Measurements from ENCODE around the gene CASD1.

CASD1 gene

DNA sequence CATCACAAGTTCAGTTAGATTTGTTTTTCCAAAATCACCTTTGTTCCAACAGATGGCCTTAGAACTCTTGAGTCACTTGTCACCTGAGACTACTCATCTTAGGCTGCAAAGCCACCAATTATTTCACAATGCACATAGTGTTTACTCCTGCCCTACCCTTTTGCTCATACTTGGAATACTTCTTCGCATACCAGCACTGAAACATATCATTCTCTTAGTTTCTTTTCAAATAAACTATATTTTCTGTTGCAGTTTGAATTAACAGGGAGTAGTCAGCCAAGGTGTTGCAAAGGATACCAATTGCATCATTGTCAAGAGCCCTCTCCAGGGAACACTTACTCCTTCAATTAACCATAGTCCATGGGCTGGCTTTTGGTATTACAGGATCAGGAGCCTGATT lies 71.0 kb downstream of the CASD1 start:
- no peak for DNase-seq (ENCODE audit: low spot score)

DNA sequence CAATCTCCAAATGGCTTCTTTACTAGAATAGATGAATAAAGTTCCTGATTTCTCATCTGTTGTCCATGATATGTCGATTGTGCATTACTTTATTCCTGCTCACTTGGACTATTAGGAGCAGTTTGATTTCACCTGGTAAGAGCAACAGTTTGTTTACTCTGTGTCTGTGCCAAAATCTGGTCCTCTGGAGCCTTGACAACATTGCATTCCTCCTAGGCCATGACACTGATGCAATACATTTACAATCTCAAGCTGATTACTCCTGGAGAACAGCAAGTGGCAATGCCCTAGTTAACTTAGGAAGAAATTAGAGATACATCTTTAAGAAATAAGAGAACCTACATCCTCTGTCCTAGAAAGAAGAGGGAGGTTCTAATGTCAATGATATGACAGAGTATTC lies 74.5 kb downstream of the CASD1 start:
- no peak for DNase-seq (ENCODE audit: low spot score)

DNA sequence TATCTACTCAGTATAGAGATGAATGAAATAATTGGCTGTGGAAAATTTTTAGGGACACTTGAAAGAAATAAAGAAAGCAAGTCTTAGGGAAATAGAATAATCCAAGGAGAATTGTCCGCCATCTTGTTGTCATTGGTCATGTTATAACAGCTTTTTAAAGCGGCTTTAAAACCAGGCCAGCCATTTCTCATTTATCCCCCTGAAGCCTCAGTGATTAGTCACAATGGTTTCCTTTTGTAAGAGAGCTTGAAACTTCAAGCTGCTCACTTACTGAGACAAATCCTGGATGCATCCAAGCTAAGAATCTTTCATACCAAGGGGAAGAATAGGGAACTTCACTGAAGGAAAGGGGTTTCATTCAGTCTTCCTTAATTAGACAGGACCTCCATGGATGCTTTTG lies 78.5 kb downstream of the CASD1 start:
- DNase-seq (ENCODE audit: low spot score), result no peak

DNA sequence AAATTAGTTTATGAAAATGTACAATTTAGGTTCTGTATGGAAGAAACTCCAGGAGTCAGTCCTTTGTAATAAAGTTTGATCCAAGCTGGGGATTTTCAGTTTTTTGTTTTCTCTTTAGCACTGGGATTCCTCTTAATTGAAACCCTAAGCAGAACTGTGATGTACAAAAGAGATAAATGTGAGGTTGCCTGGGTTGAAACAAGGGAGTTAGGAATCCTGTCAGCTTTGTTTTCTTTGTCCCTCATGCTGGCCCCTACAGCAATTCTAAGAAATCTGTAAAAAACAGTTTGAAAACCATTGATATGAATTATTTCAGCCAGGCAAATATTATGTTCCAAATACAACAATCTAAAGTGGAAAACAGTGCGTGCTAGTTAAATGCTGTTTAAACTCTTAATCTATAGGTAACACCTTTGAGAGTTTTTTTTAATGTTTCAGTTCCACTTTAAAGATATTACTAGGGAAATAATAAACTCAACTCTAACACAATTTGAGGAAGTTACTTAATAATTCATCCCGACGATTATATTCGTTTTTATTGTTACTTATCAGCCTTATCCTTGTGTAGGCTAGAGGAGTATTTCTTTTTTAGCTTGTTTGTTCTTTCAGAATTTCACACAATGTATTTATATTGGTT lies 81.0 kb downstream of the CASD1 start:
- no peak for DNase-seq (ENCODE audit: low spot score)

DNA sequence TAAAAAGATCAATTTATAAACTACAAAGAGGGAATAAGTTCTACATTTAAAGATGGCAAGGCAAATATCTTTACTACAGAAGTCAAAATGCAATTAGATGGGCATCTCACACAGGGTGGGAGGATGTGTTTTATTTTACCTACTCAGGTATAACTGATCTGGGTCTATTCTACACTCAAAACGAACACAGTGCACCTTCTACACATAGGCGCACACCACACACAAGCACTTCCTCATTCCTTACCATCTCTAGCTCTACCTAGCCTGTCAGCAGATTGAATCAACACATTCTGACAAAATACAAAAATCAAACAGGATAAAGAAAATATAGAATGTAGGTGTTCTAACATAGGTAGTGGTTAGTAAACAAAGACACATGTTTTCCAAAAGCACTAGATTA lies 81.6 kb downstream of the CASD1 start:
- no peak for DNase-seq (ENCODE audit: low spot score)

DNA sequence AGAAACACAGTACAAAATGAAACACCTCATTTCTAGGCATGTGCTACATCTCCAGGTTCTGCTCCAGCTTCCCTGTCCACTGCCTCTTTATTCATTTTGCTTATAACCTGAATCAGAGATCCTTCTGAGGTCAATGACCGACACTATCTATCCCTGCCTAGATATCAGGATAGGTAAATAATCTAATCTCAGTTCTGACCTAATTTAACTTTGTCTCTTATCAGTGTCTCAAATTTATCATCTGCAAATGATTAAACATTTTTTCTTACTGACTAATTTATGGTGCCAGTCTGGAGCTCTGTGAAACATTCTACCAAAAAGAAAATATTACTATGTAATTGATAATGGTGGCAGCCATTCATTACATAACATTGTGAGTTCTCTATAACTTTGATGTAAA lies 85.3 kb downstream of the CASD1 start:
- no peak for DNase-seq (ENCODE audit: low spot score)

DNA sequence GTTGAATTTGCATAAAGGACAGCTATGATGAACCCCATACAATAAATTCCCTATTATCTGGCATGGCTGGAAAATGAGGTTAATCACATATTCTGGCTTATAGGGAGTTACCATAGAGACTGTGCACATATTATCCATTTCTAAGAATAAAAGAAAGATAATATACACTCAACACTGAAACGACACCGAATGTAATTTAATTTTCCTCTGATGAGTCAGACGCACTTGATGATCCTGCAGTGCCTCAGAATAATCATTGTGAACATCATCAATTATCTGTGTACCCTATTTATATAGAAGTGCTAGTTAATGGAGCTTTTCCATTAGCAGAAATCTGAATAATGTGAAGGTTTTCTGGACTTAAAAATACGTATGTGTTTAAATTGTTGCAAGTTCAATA lies 86.1 kb downstream of the CASD1 start:
- no peak for DNase-seq (ENCODE audit: low spot score)

DNA sequence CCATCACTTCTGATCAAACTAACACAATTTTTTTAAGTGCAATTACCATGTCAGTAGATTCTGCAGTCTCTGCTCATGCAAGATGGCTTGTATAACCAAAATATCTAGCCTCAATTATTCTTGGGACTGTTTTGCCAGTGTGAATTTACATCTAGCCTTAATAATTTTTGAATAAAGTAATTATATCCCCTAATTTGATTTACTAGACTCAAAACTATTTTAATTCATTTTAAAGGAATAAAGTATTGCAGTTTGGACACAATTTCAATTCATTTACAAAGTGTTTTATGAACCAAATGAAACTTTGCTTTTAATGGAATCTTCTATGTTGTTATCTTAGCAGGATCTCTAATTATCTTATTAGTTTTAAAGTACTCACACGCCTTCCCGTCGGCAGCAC lies 90.7 kb downstream of the CASD1 start:
- DNase-seq (ENCODE audit: low spot score), result no peak

DNA sequence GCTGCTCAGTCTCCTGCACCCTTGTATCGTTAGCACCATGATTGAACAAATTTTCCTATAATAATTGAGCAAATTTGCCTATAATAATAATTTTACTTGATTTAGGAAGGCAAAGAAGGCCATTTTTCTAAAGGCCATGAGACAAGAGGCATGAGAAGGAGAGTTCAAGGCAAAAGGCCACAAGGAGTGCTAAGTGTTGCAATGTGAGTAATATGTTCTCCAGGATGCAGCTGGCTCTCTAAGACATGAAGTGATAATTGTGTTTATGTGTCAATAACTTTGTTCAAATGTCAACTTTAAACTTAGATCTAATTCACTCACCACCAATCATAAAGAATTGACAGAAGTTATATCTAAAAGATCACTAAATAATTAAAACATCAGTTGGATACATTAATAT lies 92.6 kb downstream of the CASD1 start:
- DNase-seq (ENCODE audit: low spot score), result no peak

DNA sequence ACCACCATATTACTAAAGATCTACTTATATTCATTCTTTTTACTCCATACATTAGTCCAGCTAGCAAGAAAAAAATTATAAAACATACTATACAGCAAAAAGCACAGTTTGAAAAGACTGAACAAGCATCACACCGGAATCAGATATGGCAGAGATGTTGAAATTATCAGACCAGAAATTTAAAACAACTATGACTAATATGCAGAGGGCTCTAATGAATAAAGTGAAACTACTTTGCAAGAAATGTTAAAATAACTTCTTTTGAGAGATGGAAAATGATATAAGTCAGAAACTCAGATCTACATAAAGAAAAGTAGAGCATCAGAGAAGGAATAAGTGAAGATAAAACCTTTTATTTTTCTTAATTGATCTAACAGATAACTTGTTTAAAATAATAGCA lies 95.4 kb downstream of the CASD1 start:
- no peak for DNase-seq (ENCODE audit: low spot score)
